ENCODE measurements around the gene TARDBP.
A peak's percentile ranks its signal among the peaks of the same experiment; 100 is the strongest.
"Not testable (repeated sequence)": the region's sequence is repeated elsewhere in the genome, so short reads cannot be mapped to it uniquely, and the experiment has no call there.

Gene TARDBP

GRCh38 chr1:10980841-10981727 is 31.4 kb upstream of the TARDBP start:
- no peaks in the 10 kb centered on the region for H3K27me3 ChIP-seq (ENCODE audit: insufficient read depth, insufficient read length)
- H3K9me3 ChIP-seq (ENCODE audit: insufficient read depth, low read length) = no peaks in the 10 kb centered on the region
- no peaks in the 10 kb centered on the region for H3K36me3 ChIP-seq (ENCODE audit: insufficient read depth, insufficient read length, low read length)
- TF ChIP-seq SUZ12 (IDR thresholded peaks at IDR 0.05; ENCODE audit: extremely low read depth, insufficient read depth, insufficient read length) (no peak), YY1 (IDR thresholded peaks at IDR 0.05; ENCODE audit: insufficient read depth, insufficient read length) (no peak), ZNF274 (IDR thresholded peaks at IDR 0.05; ENCODE audit: low read depth, low read length) (no peak)
- peaks cover 9% of the 10 kb centered on the region for H3K4me1 ChIP-seq (ENCODE audit: insufficient read depth, insufficient read length)
- DNase-seq (ENCODE audit: low read depth, low spot score) = no peak
- H3K9ac ChIP-seq (ENCODE audit: insufficient read length, low read depth) = peak overlapping the region; percentile 72
- peak overlapping the region; percentile 15 for H3K4me3 ChIP-seq (ENCODE audit: insufficient read length, low read depth)

- Histone ChIP-seq H3K9ac (ENCODE audit: insufficient read length, low read depth) (no peak overlapping the region), H3K27me3 (ENCODE audit: insufficient read depth, insufficient read length) (no peaks in the 10 kb centered on the region), H3K9me3 (ENCODE audit: insufficient read depth, low read length) (no peaks in the 10 kb centered on the region), H3K36me3 (ENCODE audit: insufficient read depth, insufficient read length, low read length) (no peaks in the 10 kb centered on the region), H3K4me3 (ENCODE audit: insufficient read length, low read depth) (no peak overlapping the region), H3K4me1 (ENCODE audit: insufficient read depth, insufficient read length) (peaks cover 5% of the 10 kb centered on the region)
- no peak for DNase-seq (ENCODE audit: low read depth, low spot score)
- no peak for TF ChIP-seq ZNF274 (IDR thresholded peaks at IDR 0.05; ENCODE audit: low read depth, low read length)
- no peak for TF ChIP-seq YY1 (IDR thresholded peaks at IDR 0.05; ENCODE audit: insufficient read depth, insufficient read length)
- no peak for TF ChIP-seq SUZ12 (IDR thresholded peaks at IDR 0.05; ENCODE audit: extremely low read depth, insufficient read depth, insufficient read length)
These were observed 25.9 kb upstream of the TARDBP start for GRCh38 chr1:10986525-10986890.

- no peaks in the 10 kb centered on the region for H3K27me3 ChIP-seq (ENCODE audit: insufficient read depth, insufficient read length)
- H3K36me3 ChIP-seq (ENCODE audit: insufficient read depth, insufficient read length, low read length) = no peaks in the 10 kb centered on the region
- no peak overlapping the region for H3K9ac ChIP-seq (ENCODE audit: insufficient read length, low read depth)
- H3K4me3 ChIP-seq (ENCODE audit: insufficient read length, low read depth) = no peak overlapping the region
- no peak for DNase-seq (ENCODE audit: low read depth, low spot score)
- no peaks in the 10 kb centered on the region for H3K9me3 ChIP-seq (ENCODE audit: insufficient read depth, low read length)
- TF ChIP-seq ZNF274 (IDR thresholded peaks at IDR 0.05; ENCODE audit: low read depth, low read length) = no peak
- TF ChIP-seq SUZ12 (IDR thresholded peaks at IDR 0.05; ENCODE audit: extremely low read depth, insufficient read depth, insufficient read length) = no peak
- TF ChIP-seq YY1 (IDR thresholded peaks at IDR 0.05; ENCODE audit: insufficient read depth, insufficient read length) = no peak
- H3K4me1 ChIP-seq (ENCODE audit: insufficient read depth, insufficient read length) = peaks cover 5% of the 10 kb centered on the region
These were observed 24.5 kb upstream of the TARDBP start for GRCh38 chr1:10987840-10988417.

GRCh38 chr1:10989095-10989494 is 23.4 kb upstream of the TARDBP start:
- no peaks in the 10 kb centered on the region for H3K9me3 ChIP-seq (ENCODE audit: insufficient read depth, low read length)
- peaks cover 2% of the 10 kb centered on the region for H3K4me1 ChIP-seq (ENCODE audit: insufficient read depth, insufficient read length)
- DNase-seq (ENCODE audit: low read depth, low spot score) = no peak
- H3K9ac ChIP-seq (ENCODE audit: insufficient read length, low read depth) = no peak overlapping the region
- TF ChIP-seq ZNF274 (IDR thresholded peaks at IDR 0.05; ENCODE audit: low read depth, low read length) (no peak), YY1 (IDR thresholded peaks at IDR 0.05; ENCODE audit: insufficient read depth, insufficient read length) (no peak), SUZ12 (IDR thresholded peaks at IDR 0.05; ENCODE audit: extremely low read depth, insufficient read depth, insufficient read length) (no peak)
- H3K36me3 ChIP-seq (ENCODE audit: insufficient read depth, insufficient read length, low read length) = no peaks in the 10 kb centered on the region
- no peaks in the 10 kb centered on the region for H3K27me3 ChIP-seq (ENCODE audit: insufficient read depth, insufficient read length)
- no peak overlapping the region for H3K4me3 ChIP-seq (ENCODE audit: insufficient read length, low read depth)

- not testable (repeated sequence) for H3K9ac ChIP-seq (ENCODE audit: insufficient read length, low read depth); H3K27me3 ChIP-seq (ENCODE audit: insufficient read depth, insufficient read length); H3K4me3 ChIP-seq (ENCODE audit: insufficient read length, low read depth); H3K4me1 ChIP-seq (ENCODE audit: insufficient read depth, insufficient read length); H3K36me3 ChIP-seq (ENCODE audit: insufficient read depth, insufficient read length, low read length); DNase-seq (ENCODE audit: low read depth, low spot score); H3K9me3 ChIP-seq (ENCODE audit: insufficient read depth, low read length)
These were observed 22.4 kb upstream of the TARDBP start for GRCh38 chr1:10989920-10990516.

- Histone ChIP-seq H3K36me3 (ENCODE audit: insufficient read depth, insufficient read length, low read length) (no peaks in the 10 kb centered on the region), H3K27me3 (ENCODE audit: insufficient read depth, insufficient read length) (no peaks in the 10 kb centered on the region), H3K4me1 (ENCODE audit: insufficient read depth, insufficient read length) (peaks cover 2% of the 10 kb centered on the region), H3K4me3 (ENCODE audit: insufficient read length, low read depth) (no peak overlapping the region), H3K9ac (ENCODE audit: insufficient read length, low read depth) (no peak overlapping the region), H3K9me3 (ENCODE audit: insufficient read depth, low read length) (no peaks in the 10 kb centered on the region)
- TF ChIP-seq YY1 (IDR thresholded peaks at IDR 0.05; ENCODE audit: insufficient read depth, insufficient read length) (no peak), SUZ12 (IDR thresholded peaks at IDR 0.05; ENCODE audit: extremely low read depth, insufficient read depth, insufficient read length) (no peak), ZNF274 (IDR thresholded peaks at IDR 0.05; ENCODE audit: low read depth, low read length) (no peak)
- DNase-seq (ENCODE audit: low read depth, low spot score) = no peak
These were observed 21.6 kb upstream of the TARDBP start for GRCh38 chr1:10990828-10991227.

- not testable (repeated sequence) for H3K36me3 ChIP-seq (ENCODE audit: insufficient read depth, insufficient read length, low read length); H3K9ac ChIP-seq (ENCODE audit: insufficient read length, low read depth); H3K9me3 ChIP-seq (ENCODE audit: insufficient read depth, low read length); DNase-seq (ENCODE audit: low read depth, low spot score); H3K4me3 ChIP-seq (ENCODE audit: insufficient read length, low read depth); H3K4me1 ChIP-seq (ENCODE audit: insufficient read depth, insufficient read length); H3K27me3 ChIP-seq (ENCODE audit: insufficient read depth, insufficient read length)
These were observed 20.4 kb upstream of the TARDBP start for GRCh38 chr1:10992004-10992403.

All from NT2/D1 (cell line).